ENCODE data around the gene LAMTOR2.

DNA sequence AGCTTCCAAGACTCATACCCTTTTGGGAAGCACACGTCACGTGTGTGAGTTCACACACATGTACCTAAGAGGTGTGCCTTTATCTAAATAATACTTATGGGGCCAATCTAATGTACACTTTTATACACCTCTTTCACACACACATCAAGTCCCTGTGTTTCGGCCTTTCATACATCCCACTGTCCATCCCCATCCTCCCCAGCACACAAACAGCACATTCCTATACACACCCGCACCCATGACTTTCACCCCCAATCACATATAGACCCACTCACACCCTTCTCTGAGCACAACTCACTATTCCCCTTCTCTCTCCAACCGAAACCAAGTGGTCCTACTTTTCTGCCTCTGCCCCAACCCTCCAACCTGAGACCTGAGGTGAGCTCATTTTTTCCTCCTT lies 24.1 kb downstream of the LAMTOR2 start:
- TF ChIP-seq CTCF (conservative IDR thresholded peaks at IDR 0.05; ENCODE audit: low read depth in 2 of 2) (no peak), REST (IDR thresholded peaks at IDR 0.05; ENCODE audit: unreplicated experiment) (no peak), EZH2 (IDR thresholded peaks at IDR 0.05; ENCODE audit: low read depth, unreplicated experiment) (no peak), JUNB (IDR thresholded peaks at IDR 0.05; ENCODE audit: unreplicated experiment) (no peak), NANOG (IDR thresholded peaks at IDR 0.05; ENCODE audit: borderline replicate concordance) (no peak), POLR2AphosphoS5 (IDR thresholded peaks at IDR 0.05; ENCODE audit: low read depth) (no peak), ZNF331 (CRISPR knock-in tag; IDR thresholded peaks at IDR 0.05; ENCODE audit: low read depth) (no peak), EZH2phosphoT487 (IDR thresholded peaks at IDR 0.05; ENCODE audit: unreplicated experiment) (no peak), ETS1 (IDR thresholded peaks at IDR 0.05) (no peak), CREB1 (CRISPR knock-in tag; IDR thresholded peaks at IDR 0.05; ENCODE audit: low read depth) (no peak), STAT1 (IDR thresholded peaks at IDR 0.05; ENCODE audit: unreplicated experiment) (no peak), ZNF114 (CRISPR knock-in tag; IDR thresholded peaks at IDR 0.05) (no peak)
